MM.1S (cell line): ENCODE results near the gene COX17.

Experiments
- EZH2 ChIP-seq: fragments of 300-600 bp; sonication (generic); optimal IDR thresholded peaks from 2 replicates; pipeline ENCODE3; 2017; ENCODE audit warnings: low read depth, mild to moderate bottlenecking, antibody characterized with exemption, low read length, mixed read lengths
- EZH2phosphoT487 ChIP-seq: fragments of 300-600 bp; sonication (generic); IDR thresholded peaks from 2 replicates; pipeline ENCODE4 v1.6.1; 2018; ENCODE audit warnings: antibody characterized with exemption, low read length
- TF ChIP-seq, protein P1 (sequence below): fragments of 300-600 bp; sonication (generic); IDR thresholded peaks from 2 replicates; pipeline ENCODE4 v1.5.1; 2016; ENCODE audit warnings: antibody characterized with exemption, low read length, mixed read lengths

- TF ChIP-seq, protein P1, sequence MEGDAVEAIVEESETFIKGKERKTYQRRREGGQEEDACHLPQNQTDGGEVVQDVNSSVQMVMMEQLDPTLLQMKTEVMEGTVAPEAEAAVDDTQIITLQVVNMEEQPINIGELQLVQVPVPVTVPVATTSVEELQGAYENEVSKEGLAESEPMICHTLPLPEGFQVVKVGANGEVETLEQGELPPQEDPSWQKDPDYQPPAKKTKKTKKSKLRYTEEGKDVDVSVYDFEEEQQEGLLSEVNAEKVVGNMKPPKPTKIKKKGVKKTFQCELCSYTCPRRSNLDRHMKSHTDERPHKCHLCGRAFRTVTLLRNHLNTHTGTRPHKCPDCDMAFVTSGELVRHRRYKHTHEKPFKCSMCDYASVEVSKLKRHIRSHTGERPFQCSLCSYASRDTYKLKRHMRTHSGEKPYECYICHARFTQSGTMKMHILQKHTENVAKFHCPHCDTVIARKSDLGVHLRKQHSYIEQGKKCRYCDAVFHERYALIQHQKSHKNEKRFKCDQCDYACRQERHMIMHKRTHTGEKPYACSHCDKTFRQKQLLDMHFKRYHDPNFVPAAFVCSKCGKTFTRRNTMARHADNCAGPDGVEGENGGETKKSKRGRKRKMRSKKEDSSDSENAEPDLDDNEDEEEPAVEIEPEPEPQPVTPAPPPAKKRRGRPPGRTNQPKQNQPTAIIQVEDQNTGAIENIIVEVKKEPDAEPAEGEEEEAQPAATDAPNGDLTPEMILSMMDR = no peak
- TF ChIP-seq EZH2 (no peak), EZH2phosphoT487 (no peak)
Observed at GRCh38 chr3:119637679-119638477, 39.3 kb downstream of the COX17 start.
